Mammary epithelial cell (primary cell): ENCODE results near the gene ABCA1.

Experiments
- CTCF ChIP-seq, 2 donors: IDR thresholded peaks in 1 of 2; conservative IDR thresholded peaks in 1 of 2; 2 replicates each; pipeline ENCODE4 v1.5.1; 2011 to 2012; ENCODE audit warnings: inconsistent platforms in 2 of 2, low read length in 2 of 2, mild to moderate bottlenecking in 2 of 2, control low read depth in 1 of 2, low read depth in 1 of 2; ENCODE audit not compliant: insufficient read depth in 1 of 2; ENCODE audit errors: extremely low read depth in 1 of 2
- EZH2 ChIP-seq: IDR thresholded peaks from 2 replicates; pipeline ENCODE4 v1.6.1; 2012; ENCODE audit warnings: low read length, inconsistent platforms, borderline replicate concordance

- no peak for TF ChIP-seq CTCF (conservative IDR thresholded peaks at IDR 0.05 in 1 of 2, IDR thresholded peaks at IDR 0.05 in 1 of 2; ENCODE audit: extremely low read depth in 1 of 2, insufficient read depth in 1 of 2, low read depth in 1 of 2, low read length in 2 of 2)
- TF ChIP-seq EZH2 = no peak
Measured at GRCh38 chr9:104788251-104788650, 139.7 kb downstream of the ABCA1 start.
